ENCODE data around the gene SMTNL2. TPM values are rescaled to one million over a fixed set of nuclear protein-coding genes. Genes with fewer than 3 reads are reported as not detected.

Gene SMTNL2
- total RNA-seq, 1 donor from 2014 or later = 0.46 TPM

DNA sequence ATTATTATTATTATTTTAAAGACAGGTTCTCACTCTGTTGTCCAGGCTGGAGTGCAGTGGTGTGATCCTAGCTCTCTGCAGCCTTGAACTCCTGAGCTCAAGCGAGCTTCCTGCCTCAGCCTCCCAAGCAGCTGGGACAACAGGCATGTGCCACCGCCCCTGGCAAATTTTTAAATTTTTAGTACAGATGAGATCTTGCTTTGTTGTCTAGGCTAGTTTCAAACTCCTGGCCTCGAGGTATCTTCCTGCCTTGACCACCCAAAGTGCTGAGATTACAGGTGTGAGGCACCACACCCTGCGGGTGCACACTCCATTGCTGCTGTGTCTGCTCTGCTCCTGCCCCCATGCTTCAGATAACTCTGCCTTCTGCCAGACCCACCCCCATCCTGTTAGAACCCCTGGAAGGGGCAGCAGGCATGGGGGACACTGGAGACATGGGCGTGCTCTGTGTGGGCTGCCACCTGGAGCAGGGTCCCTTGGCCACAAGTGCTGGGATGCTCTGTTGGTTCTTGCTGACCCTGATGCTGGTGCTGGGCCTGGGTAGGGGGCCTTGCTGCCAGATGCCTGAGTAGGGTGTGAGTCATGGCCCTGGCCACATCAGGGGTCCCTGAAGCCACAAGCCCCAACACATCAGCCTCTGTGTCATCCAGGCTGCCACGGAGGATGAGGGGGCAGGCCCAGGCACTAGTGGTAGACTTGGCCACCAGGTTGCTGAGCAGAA is 26.5 kb upstream of the SMTNL2 start:
- H3K27me3 ChIP-seq (ENCODE audit: control insufficient read depth, insufficient read depth, low read length) = peaks cover 6% of the 10 kb centered on the region
- H3K4me3 ChIP-seq (ENCODE audit: low read depth, low read length) = no peak overlapping the region
- no peak for DNase-seq (ENCODE audit: low read depth)
- H3K36me3 ChIP-seq (ENCODE audit: control insufficient read depth, insufficient read depth, low read length) = no peaks in the 10 kb centered on the region
- TF ChIP-seq, protein P1, sequence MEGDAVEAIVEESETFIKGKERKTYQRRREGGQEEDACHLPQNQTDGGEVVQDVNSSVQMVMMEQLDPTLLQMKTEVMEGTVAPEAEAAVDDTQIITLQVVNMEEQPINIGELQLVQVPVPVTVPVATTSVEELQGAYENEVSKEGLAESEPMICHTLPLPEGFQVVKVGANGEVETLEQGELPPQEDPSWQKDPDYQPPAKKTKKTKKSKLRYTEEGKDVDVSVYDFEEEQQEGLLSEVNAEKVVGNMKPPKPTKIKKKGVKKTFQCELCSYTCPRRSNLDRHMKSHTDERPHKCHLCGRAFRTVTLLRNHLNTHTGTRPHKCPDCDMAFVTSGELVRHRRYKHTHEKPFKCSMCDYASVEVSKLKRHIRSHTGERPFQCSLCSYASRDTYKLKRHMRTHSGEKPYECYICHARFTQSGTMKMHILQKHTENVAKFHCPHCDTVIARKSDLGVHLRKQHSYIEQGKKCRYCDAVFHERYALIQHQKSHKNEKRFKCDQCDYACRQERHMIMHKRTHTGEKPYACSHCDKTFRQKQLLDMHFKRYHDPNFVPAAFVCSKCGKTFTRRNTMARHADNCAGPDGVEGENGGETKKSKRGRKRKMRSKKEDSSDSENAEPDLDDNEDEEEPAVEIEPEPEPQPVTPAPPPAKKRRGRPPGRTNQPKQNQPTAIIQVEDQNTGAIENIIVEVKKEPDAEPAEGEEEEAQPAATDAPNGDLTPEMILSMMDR (IDR thresholded peaks at IDR 0.05; ENCODE audit: insufficient read depth, low read length, poor library complexity, severe bottlenecking) = no peak

DNA sequence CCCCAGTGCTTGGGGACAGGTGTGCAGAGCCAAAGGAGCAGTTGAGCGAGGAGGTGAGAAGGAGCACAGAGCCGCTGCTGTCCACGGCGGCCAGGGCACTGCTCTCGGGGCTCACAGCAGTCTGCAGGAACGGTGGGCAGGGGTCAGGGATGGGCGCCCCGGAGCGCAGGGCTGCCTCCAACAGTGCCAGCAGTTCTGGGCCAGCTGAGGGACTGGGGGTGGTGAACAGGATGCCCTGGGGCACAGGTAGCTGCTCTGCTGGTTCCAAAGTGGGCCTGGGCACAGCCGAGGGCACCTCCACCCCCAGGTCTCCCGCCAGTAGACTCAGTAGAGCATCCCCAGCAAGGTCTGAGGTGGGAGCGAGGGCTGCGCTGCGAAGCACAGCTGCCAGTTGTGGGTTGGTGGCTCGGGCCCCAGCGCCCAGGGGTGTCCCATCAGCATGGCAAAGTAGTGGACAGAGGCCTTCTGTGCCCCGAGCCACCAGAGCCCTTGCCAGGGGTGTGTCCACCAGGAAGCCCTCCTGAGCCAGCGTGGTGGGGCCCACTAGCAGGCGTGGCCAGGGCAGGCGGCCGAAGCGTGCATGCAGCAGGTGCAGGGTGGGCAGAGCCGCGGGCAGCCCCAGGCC is 25.9 kb upstream of the SMTNL2 start:
- no peak for DNase-seq (ENCODE audit: low read depth)
- TF ChIP-seq, protein P1 (IDR thresholded peaks at IDR 0.05; ENCODE audit: insufficient read depth, low read length, poor library complexity, severe bottlenecking) = no peak

DNA sequence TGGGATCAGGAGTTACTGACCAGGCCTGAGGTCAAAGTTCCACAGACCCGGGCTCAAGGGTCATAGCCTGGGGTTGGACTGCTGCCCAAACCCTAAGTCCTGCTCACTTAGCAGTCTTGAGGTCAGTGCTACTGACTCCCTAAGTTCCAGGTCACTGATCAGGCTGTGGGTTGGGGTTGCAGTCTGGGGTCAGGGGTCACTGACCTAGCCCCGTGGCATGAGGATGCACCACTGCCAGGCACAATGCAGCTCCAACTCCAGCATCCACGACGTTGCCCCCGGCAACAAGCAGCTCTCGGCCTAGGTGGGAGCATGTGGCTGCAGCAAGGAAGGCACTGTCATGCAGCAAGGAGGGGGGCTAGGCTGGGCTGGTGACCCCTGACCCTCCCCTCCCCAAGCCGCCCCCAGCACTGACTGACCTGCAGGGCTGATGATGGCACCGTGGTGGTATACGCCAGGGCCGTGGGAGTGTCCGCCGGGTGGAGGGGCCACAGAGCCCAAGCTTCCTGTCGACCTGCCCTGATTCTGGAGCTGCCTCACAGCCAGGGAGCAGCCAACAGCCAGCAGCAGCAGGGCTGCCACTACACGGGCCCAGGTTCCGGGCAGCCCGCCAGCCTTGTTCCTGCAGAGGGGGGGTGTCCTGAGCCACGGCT is 25.1 kb upstream of the SMTNL2 start:
- TF ChIP-seq, protein P1 (IDR thresholded peaks at IDR 0.05; ENCODE audit: insufficient read depth, low read length, poor library complexity, severe bottlenecking) = no peak
- H3K4me3 ChIP-seq (ENCODE audit: low read depth, low read length) = no peak overlapping the region
- H3K36me3 ChIP-seq (ENCODE audit: control insufficient read depth, insufficient read depth, low read length) = no peaks in the 10 kb centered on the region
- H3K27me3 ChIP-seq (ENCODE audit: control insufficient read depth, insufficient read depth, low read length) = peaks cover 6% of the 10 kb centered on the region
- no peak for DNase-seq (ENCODE audit: low read depth)

More for the DNA sequence above, 25.9 kb upstream of the SMTNL2 start:
- H3K36me3 ChIP-seq (ENCODE audit: control insufficient read depth, insufficient read depth, low read length) = no peaks in the 10 kb centered on the region
- H3K4me3 ChIP-seq (ENCODE audit: low read depth, low read length) = no peak overlapping the region
- peaks cover 6% of the 10 kb centered on the region for H3K27me3 ChIP-seq (ENCODE audit: control insufficient read depth, insufficient read depth, low read length)

DNA sequence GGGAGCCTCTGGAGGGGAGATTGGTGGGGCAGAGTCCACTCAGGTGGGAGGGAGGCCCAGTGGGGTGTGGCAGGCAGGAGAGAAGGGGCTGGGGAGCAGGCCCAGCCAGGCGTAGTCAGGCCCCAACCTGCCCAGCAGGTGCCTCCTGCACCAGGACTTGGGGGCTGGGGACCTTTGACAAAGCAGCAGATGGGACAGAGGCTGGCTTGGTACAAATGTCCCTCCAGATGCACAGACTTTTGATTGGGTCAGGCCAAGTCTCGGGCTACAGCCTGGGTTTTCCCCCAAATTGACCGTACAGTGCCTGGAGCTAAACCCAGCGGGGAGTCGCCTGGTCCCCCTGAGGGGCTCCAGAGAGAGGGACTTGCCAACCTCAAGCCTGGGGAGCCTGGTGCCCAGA is 24.4 kb upstream of the SMTNL2 start:
- DNase-seq (ENCODE audit: low read depth) = no peak
- TF ChIP-seq, protein P1 (IDR thresholded peaks at IDR 0.05; ENCODE audit: insufficient read depth, low read length, poor library complexity, severe bottlenecking) = no peak
- no peaks in the 10 kb centered on the region for H3K36me3 ChIP-seq (ENCODE audit: control insufficient read depth, insufficient read depth, low read length)
- H3K27me3 ChIP-seq (ENCODE audit: control insufficient read depth, insufficient read depth, low read length) = peaks cover 6% of the 10 kb centered on the region
- no peak overlapping the region for H3K4me3 ChIP-seq (ENCODE audit: low read depth, low read length)

DNA sequence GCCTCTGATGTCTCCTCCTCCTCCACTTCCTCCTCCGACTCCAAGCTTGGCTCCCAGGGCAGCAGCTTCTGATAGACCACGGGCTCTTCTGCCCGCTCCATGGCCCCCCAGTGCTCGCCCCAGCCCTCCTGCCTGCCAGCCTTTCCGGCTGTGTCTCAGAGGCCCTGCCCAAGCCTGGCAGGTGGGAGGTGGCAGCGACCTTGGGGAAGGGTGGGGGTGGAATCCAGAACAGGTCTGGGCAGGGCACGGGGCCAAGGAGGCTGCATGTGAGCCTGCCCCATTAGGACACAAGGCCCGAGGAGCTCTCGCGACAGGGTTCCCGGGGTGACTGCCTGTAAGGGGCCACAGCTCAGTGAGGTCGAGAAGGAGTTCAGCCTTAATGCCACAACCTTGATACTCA is 23.9 kb upstream of the SMTNL2 start, which contains the start of gene GGT6:
Gene GGT6, minus strand, starts transcription at position 157 of the 400 bp plus-strand sequence. Its CDS starts 56 bp downstream, at position 101.
- DNase-seq (ENCODE audit: low read depth) = no peak
- H3K36me3 ChIP-seq (ENCODE audit: control insufficient read depth, insufficient read depth, low read length) = no peaks in the 10 kb centered on the region
- H3K27me3 ChIP-seq (ENCODE audit: control insufficient read depth, insufficient read depth, low read length) = peaks cover 6% of the 10 kb centered on the region
- no peak within 1 kb of the TSS for H3K4me3 ChIP-seq (ENCODE audit: low read depth, low read length)
- TF ChIP-seq, protein P1 (IDR thresholded peaks at IDR 0.05; ENCODE audit: insufficient read depth, low read length, poor library complexity, severe bottlenecking) = no peak

All from kidney epithelial cell (primary cell).